CD14-positive monocyte (primary cell): ENCODE measurements around the gene HINT2. TPM values are rescaled to one million over a fixed set of nuclear protein-coding genes. Genes with fewer than 3 reads are reported as not detected.

Experiments
- DNase-seq, 3 donors: peaks; one replicate each; pipeline ENCODE4 v3.0.0-alpha.2; 2011 to 2022
- H2AFZ ChIP-seq: 2 replicates; pipeline ENCODE4 v1.6.0; 2012; ENCODE audit warnings: mild to moderate bottlenecking, low read depth, low read length, inconsistent platforms; ENCODE audit not compliant: insufficient read depth, poor library complexity, severe bottlenecking
- H3K27ac ChIP-seq, 2 donors: 1 replicate in 1 of 2; 2 replicates in 1 of 2; pipeline ENCODE4 v1.5.1; 2012 to 2013; ENCODE audit warnings: low read length in 2 of 2, control low read depth in 1 of 2, inconsistent platforms in 1 of 2, low read depth in 1 of 2, mild to moderate bottlenecking in 1 of 2
- H3K27me3 ChIP-seq, 2 donors: one replicate each; pipeline versions ENCODE4 v1.6.0 to v1.6.1; 2011 to 2013; ENCODE audit warnings: low read length in 2 of 2; ENCODE audit not compliant: control insufficient read depth in 2 of 2, insufficient read depth in 2 of 2
- H3K36me3 ChIP-seq, 2 donors: replicated peaks in 1 of 2; 1 replicate in 1 of 2; 2 replicates in 1 of 2; pipeline versions ENCODE4 v1.5.1 to v1.6.1; 2012 to 2013; ENCODE audit warnings: low read length in 2 of 2, control low read depth in 1 of 2, inconsistent platforms in 1 of 2, mild to moderate bottlenecking in 1 of 2; ENCODE audit not compliant: insufficient read depth in 2 of 2, control insufficient read depth in 1 of 2
- H3K4me1 ChIP-seq, 2 donors: 1 replicate in 1 of 2; 2 replicates in 1 of 2; pipeline versions ENCODE4 v1.5.1 to v1.6.1; 2012 to 2013; ENCODE audit warnings: low read length in 2 of 2, control low read depth in 1 of 2, inconsistent platforms in 1 of 2, mild to moderate bottlenecking in 1 of 2, moderate library complexity in 1 of 2; ENCODE audit not compliant: insufficient read depth in 2 of 2, control insufficient read depth in 1 of 2
- H3K4me2 ChIP-seq: replicated peaks from 2 replicates; pipeline ENCODE3; 2012; ENCODE audit warnings: low read length, moderate library complexity, mild to moderate bottlenecking; ENCODE audit not compliant: poor library complexity, severe bottlenecking; ENCODE audit errors: extremely low read depth
- H3K4me3 ChIP-seq, 3 experiments: fragments of 200-600 bp in 1 of 3; sonication (generic) in 1 of 3; replicated peaks in 1 of 3; 1 replicate in 2 of 3; 2 replicates in 1 of 3; pipeline ENCODE4 v1.5.1; 2011 to 2013; ENCODE audit warnings: low read length in 3 of 3, mild to moderate bottlenecking in 3 of 3, control low read depth in 2 of 3, low read depth in 2 of 3, inconsistent platforms in 1 of 3, moderate library complexity in 1 of 3
- H3K79me2 ChIP-seq: 2 replicates; pipeline ENCODE4 v1.6.0; 2012; ENCODE audit warnings: mild to moderate bottlenecking, control low read depth, inconsistent platforms, low read length, moderate library complexity; ENCODE audit not compliant: insufficient read depth
- H3K9ac ChIP-seq: 2 replicates; pipeline ENCODE4 v1.6.0; 2017; ENCODE audit warnings: low read length, mild to moderate bottlenecking; ENCODE audit not compliant: insufficient read depth, poor library complexity, severe bottlenecking
- H3K9me3 ChIP-seq, 2 donors: replicated peaks in 1 of 2; 1 replicate in 1 of 2; 2 replicates in 1 of 2; pipeline versions ENCODE4 v1.5.1 to v1.6.1; 2012 to 2013; ENCODE audit warnings: low read length in 2 of 2, control low read depth in 1 of 2; ENCODE audit not compliant: control insufficient read depth in 1 of 2, insufficient read depth in 1 of 2
- H4K20me1 ChIP-seq: 2 replicates; pipeline ENCODE4 v1.6.0; 2012; ENCODE audit warnings: mild to moderate bottlenecking, low read length, control low read depth, moderate library complexity; ENCODE audit not compliant: insufficient read depth
- H3K27ac Mint-ChIP-seq, 7 donors: one replicate each; pipeline ENCODE4 v1.8.0; 2020; ENCODE audit warnings: mild to moderate bottlenecking in 7 of 7, mixed read lengths in 7 of 7, moderate library complexity in 6 of 7, inconsistent platforms in 2 of 7
- H3K27me3 Mint-ChIP-seq, 3 donors: one replicate each; pipeline ENCODE4 v1.8.0; 2021 to 2022; ENCODE audit warnings: low read depth in 3 of 3, mild to moderate bottlenecking in 3 of 3, mixed read lengths in 3 of 3, moderate library complexity in 3 of 3, inconsistent platforms in 1 of 3
- H3K36me3 Mint-ChIP-seq, 2 donors: one replicate each; pipeline ENCODE4 v1.8.0; 2020; ENCODE audit warnings: mixed read lengths in 2 of 2, inconsistent platforms in 1 of 2, mild to moderate bottlenecking in 1 of 2
- H3K4me1 Mint-ChIP-seq: one replicate; pipeline ENCODE4 v1.8.0; 2020; ENCODE audit warnings: mild to moderate bottlenecking, mixed read lengths
- H3K4me3 Mint-ChIP-seq, 2 donors: one replicate each; pipeline ENCODE4 v1.8.0; 2020; ENCODE audit warnings: mild to moderate bottlenecking in 2 of 2, mixed read lengths in 2 of 2, moderate library complexity in 1 of 2
- H3K9me3 Mint-ChIP-seq, 7 donors: one replicate each; pipeline ENCODE4 v1.8.0; 2020 to 2022; ENCODE audit warnings: mixed read lengths in 7 of 7, mild to moderate bottlenecking in 6 of 7, moderate library complexity in 6 of 7, inconsistent platforms in 2 of 7
- CTCF ChIP-seq: fragments of 200-600 bp; IDR thresholded peaks from one replicate; pipeline ENCODE4 v1.8.0; 2022; ENCODE audit warnings: antibody characterized with exemption, mild to moderate bottlenecking
- WGBS: methylation state at CpG from one replicate; pipeline ENCODE4 v1.1.5; 2013; ENCODE audit warnings: missing lambda C conversion rate; ENCODE audit not compliant: insufficient coverage; 5-methylcytosine and 5-hydroxymethylcytosine counted together
- intact Hi-C, 2 donors: fragments of 100-400 bp; cut with micrococcal nuclease; formaldehyde crosslinking; loops; one replicate each; pipeline versions ENCODE4 v1.15.0 to v1.15.1; 2023
- polyA plus RNA-seq, 3 donors: library from polyadenylated mRNA; depleted of rRNA in 1 of 3; unstranded in 2 of 3; stranded (reverse) in 1 of 3; fragments of 300-500 nt in 2 of 3; fragments of >200 nt in 1 of 3; fragmentation: Illumina TruSeq in 2 of 3; gene quantifications; 1 replicate in 2 of 3; 2 replicates in 1 of 3; pipeline ENCODE4 v1.2.3, GENCODE V29; 2012 to 2021

Gene HINT2
- polyA plus RNA-seq, 3 donors = 19.9 to 64.5 (median 59.1) TPM

- no peak overlapping the region for H3K27ac ChIP-seq
- no peak overlapping the region for H2AFZ ChIP-seq
- intact Hi-C loops = no loop called here
- TF ChIP-seq CTCF = no peak
- Mint-ChIP-seq H3K27ac (no peak overlapping the region), H3K4me1 (peaks cover 9% of the 10 kb centered on the region), H3K27me3 (peaks cover 9 to 19% (median 15%) of the 10 kb centered on the region in 3 donors), H3K4me3 (no peak overlapping the region), H3K36me3 (peaks cover 0 to 1% of the 10 kb centered on the region in 2 donors), H3K9me3 (peaks cover 0 to 3% (median 0%) of the 10 kb centered on the region in 7 donors)
- H4K20me1 ChIP-seq = no peaks in the 10 kb centered on the region
- no peaks in the 10 kb centered on the region for H3K4me1 ChIP-seq
- no peaks in the 10 kb centered on the region for H3K36me3 ChIP-seq
- H3K27me3 ChIP-seq = peaks cover 0 to 10% of the 10 kb centered on the region in 2 donors
- no peak overlapping the region for H3K4me2 ChIP-seq
- no peak for DNase-seq
- H3K9ac ChIP-seq = no peak overlapping the region
- no peak overlapping the region for H3K4me3 ChIP-seq
- no peaks in the 10 kb centered on the region for H3K9me3 ChIP-seq
- no peaks in the 10 kb centered on the region for H3K79me2 ChIP-seq
Observed at GRCh38 chr9:35795695-35796094, 19.1 kb downstream of the HINT2 start.

GRCh38 chr9:35793461-35793860, 21.4 kb downstream of the HINT2 start:
- Histone ChIP-seq H3K9ac (no peak overlapping the region), H3K4me1 (no peaks in the 10 kb centered on the region), H3K4me3 (no peak overlapping the region), H3K9me3 (no peaks in the 10 kb centered on the region), H3K79me2 (no peaks in the 10 kb centered on the region), H3K27me3 (peaks cover 0 to 13% of the 10 kb centered on the region in 2 donors), H3K4me2 (no peak overlapping the region), H4K20me1 (no peaks in the 10 kb centered on the region), H3K36me3 (no peaks in the 10 kb centered on the region), H3K27ac (no peak overlapping the region), H2AFZ (no peak overlapping the region)
- Mint-ChIP-seq H3K4me1 (peaks cover 11% of the 10 kb centered on the region), H3K36me3 (peaks cover 0 to 1% of the 10 kb centered on the region in 2 donors), H3K9me3 (peaks cover 0 to 4% (median 0%) of the 10 kb centered on the region in 7 donors), H3K27ac (no peak overlapping the region), H3K27me3 (peaks cover 15 to 23% (median 15%) of the 10 kb centered on the region in 3 donors), H3K4me3 (no peak overlapping the region)
- no peak for DNase-seq
- WGBS = 100% methylated on average over 2 of the region's 2 CpGs
- TF ChIP-seq CTCF = no peak
- intact Hi-C loops = loop anchor here in 1 of 2 donors (5.0 kb wide), 1 partner anchor 89 kb away; no protein-coding TSS in a partner anchor
